Measurements from ENCODE around the gene TNIP3.
"Not testable (repeated sequence)": the region's sequence is repeated elsewhere in the genome, so short reads cannot be mapped to it uniquely, and the experiment has no call there.

TNIP3 gene, protein sequence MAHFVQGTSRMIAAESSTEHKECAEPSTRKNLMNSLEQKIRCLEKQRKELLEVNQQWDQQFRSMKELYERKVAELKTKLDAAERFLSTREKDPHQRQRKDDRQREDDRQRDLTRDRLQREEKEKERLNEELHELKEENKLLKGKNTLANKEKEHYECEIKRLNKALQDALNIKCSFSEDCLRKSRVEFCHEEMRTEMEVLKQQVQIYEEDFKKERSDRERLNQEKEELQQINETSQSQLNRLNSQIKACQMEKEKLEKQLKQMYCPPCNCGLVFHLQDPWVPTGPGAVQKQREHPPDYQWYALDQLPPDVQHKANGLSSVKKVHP

DNA sequence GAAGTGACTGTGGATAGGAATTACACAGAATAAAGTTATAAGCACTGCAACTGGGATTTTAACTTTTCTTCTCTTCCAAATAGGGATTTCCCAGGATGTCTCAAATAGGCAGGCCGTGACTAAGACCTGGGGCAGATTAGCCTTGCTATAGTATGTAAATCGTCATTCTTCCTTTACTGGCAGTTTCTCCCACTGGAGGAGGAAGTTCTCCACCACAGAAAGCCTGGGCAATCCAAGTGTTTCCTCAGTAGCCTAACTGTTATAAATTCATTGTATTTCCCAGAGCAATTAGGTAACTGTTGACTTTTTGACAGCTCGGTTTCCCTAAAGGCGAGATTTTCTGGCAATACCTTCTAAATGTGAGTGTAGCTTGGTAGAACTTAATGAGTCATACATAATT, at the start of gene TNIP3:
TNIP3 (minus strand) TSS at position 31 of the 400 bp plus-strand sequence. CDS start 196 bp downstream, outside the sequence.
- DNase-seq (ENCODE audit: low read depth in 2 of 2): no peak

DNA sequence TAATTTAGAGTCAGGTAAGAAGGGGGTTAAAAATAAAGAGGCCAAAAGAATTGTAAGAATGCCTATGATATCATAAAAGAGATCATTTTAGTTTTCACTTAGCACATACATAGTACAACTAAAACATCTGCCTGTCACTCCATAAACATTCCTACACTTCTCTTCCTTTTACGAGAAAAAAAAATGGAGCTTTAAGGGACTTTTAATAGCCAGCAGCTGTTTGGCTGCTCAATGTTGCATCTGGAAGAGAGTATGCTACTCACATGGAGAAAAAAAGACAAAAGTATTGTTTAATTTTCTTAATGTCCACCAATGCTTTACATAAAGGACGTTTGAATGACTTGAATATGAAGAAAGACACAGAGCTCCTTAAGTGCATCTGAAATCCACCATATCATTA, 48.7 kb upstream of the TNIP3 start:
- DNase-seq (ENCODE audit: low read depth in 2 of 2): no peak

DNA sequence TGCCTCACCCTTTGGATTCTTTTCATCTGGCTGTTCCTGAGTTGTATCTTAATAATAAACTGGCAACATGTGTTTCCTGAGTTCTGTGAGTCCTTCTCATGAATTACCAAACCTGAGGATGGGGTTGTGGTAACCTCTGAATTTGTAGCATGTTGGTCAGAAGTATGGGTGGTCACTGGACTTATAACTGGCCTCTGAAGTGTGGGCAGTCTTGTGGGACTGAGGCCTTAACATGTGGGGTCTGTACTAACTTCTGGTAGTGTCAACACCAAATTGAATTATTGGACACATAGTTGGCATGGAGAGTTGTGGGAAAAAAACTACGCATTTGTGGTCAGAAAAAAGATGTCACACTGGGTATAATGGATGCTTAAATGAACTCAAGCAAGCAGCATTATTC, 45.0 kb upstream of the TNIP3 start:
- no peak for DNase-seq (ENCODE audit: low read depth in 2 of 2)

DNA sequence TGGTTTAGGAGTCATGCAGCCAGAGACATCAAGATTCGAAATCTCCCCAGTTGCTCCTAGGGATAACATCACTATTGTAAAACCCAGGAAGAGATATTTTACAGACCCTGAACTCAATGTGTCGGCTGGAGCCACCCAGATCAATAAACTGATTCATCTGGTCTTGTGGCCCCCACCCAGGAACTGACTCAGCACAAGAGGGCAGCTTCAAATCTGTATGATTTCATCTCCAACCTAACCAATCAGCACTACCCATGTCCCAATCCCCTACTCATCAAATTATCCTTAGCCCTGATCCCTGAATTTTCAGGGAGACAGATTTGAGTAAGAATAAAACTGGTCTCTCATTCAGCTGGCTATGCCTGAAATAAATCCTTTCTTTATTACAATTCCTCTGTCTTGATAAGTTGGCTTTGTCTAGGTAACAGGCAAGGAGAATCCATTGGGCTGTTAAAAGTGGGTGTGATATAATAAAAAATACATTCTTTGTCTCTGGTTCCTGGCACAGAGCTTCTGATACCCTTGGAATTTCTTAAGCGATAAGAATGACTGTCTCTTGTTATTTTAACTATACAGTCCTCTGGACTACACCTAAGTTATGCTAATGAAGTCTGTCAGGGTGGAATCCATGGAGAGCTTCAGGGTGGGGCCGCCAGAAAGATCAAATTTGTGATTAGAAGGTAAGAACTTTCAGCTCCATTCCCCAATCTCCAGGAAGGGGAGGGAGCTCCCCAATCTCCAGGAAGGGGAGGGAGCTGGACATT, 44.3 kb upstream of the TNIP3 start:
- no peak for DNase-seq (ENCODE audit: low read depth in 2 of 2)

DNA sequence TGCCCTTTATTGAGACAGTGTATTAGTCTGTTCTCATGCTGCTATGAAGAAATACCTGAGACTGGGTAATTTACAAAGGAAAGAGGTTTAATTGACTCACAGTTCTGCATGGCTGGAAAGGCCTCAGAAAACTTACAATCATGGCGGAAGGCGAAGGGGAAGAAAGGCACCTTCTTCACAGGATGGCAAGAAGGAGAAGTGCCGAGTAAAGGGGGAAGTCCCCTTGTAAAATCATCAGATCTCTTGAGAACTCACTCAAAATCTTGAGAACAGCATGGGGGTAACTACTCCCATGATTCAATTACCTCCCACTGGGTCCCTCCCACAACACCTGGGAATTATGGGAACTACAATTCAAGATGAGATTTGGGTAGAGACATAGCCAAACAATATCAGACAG, 41.7 kb upstream of the TNIP3 start:
- not testable (repeated sequence) for DNase-seq (ENCODE audit: low read depth in 2 of 2)

DNA sequence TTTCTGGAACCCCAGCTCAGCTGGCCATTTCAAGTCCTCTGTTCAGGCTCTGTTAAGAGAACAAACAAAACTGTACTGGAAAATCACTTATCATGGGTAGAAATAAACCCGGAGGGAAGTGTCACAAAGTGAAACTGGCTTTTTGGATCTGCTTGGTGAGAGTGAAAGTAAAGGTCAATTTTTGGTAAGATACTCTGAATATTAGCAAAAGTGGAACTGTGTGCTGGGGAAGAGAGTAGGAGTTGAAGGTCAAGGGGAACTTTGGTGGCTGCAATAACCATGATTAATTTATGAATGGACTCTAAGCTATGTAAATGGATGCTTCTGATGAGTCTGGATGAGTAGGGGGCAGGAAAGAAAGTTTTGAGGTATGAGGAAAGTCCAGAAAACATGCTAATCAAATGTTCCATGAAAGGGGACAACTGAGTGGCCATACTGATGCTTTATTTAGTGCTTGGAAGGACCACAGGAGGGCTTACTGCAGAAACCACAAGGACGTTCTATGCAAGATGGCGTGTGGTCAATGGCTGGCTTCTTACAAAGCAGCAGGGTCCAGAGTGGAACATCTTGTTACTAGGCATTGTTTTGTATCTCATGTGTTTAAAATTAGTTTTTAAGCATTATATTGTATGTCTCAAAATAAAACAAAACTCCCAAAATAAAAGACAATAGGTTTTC, 36.8 kb upstream of the TNIP3 start:
- no peak for DNase-seq (ENCODE audit: low read depth in 2 of 2)

DNA sequence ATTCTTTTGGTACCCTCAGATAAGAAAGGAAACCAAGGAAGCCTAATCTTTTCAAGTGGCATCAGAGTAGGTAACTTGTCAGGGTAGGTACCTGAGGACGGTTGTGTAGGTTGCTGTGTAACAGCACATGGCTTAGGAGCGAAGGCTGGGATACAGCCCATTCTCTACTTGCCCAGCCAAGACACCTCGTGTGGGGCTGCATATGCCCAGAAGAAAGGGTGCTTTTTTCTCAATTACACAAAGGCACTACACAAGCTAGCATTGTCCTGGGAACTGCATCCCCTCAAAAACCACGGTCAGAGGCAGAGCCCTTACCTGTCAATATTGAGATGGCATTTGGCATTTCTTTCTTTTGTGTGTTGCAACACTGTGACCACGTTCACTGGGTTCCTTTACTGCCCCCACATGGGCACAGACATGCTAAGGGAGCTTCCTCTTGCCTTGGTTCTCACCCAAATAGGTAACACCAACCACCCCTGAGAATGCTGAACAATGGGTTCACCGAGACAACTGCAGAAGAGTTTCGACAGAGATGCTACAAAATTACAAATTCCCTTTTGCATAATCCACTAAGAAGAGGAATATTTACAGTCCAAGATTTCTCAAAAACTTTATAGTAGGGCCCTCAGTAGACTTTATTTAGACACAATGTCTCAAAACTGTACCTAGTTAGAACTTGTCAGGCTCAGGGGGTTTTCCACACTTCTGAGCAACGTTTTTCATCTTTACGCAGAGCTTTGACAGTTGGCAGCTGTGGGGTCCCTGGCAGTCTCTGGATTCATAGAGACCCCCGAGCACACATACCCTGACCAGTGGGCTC, 35.8 kb upstream of the TNIP3 start:
- DNase-seq (ENCODE audit: low read depth in 2 of 2): no peak

DNA sequence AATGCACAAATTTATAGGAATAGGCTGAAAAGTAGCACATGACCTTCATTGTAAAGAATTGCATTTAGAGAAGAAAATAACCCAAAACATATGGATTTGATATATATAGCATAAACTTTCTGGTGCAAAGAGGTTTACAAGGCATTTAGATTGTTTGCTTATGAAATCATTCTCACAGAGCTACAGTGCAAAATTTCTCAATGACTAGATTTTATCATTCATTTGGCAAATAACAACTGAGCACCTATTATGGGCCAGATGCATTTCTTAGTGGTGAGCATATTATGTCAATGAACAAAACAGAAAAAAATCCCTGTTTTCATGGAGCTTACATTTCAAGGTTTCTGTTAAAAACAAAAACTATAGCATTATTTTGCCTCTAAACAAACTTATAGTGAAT, 34.1 kb upstream of the TNIP3 start:
- DNase-seq (ENCODE audit: low read depth in 2 of 2): no peak

DNA sequence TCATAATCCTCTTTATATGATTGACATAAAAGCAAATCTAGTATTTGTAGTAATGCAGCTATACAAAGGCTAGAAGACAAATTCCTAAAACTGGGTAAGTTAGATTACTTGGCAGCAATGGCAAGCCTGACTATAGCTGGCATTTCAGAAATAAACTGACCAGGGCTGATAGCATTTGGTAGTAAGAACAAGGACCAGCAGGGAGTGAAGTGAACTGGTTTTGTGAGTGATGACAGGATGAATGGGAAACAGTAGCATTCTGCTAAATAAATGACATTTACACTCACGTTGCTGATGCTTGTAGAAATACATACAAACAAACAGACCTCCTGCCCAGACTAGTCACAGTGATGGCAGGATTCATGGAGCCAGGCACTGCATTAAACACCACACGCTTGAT, 31.5 kb upstream of the TNIP3 start:
- no peak for DNase-seq (ENCODE audit: low read depth in 2 of 2)

DNA sequence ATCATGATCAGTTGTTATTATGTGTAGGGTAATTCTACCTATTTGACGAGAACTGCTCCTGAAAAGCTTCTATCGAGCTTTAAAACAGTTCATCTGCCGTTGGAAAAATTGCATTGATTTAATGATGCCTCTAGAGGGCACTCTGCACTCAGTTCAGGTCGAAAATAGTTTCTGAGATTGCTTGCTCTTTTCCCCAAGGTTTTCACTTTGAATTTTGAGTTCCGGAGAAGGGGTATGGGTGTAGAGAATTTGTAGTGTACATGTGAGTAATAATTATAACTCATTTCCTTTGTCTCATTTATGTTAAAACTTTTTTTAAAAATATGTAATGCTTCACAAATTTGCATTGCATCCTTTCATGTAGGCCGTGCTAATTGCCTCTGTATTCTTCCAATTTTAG, 28.4 kb upstream of the TNIP3 start:
- DNase-seq (ENCODE audit: low read depth in 2 of 2): no peak

DNA sequence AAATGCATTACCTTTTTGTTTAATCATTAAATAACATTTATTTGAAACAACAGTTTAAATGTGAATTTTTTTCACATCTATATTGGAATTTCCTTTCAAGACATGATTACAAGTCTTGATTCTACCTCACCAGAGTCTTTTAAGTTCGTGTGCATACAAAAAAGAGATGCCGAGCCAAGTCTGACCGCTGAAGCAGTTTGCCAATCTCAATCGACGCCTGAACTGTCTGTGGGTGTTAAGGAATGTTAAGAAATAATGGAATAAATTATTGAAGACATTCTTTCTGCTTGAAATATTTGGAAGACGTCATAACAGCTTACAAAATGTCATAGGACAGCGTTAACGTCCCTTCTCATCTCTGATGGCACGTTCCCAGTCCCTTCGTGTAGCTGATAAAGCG, 27.9 kb upstream of the TNIP3 start:
- DNase-seq (ENCODE audit: low read depth in 2 of 2): no peak

DNA sequence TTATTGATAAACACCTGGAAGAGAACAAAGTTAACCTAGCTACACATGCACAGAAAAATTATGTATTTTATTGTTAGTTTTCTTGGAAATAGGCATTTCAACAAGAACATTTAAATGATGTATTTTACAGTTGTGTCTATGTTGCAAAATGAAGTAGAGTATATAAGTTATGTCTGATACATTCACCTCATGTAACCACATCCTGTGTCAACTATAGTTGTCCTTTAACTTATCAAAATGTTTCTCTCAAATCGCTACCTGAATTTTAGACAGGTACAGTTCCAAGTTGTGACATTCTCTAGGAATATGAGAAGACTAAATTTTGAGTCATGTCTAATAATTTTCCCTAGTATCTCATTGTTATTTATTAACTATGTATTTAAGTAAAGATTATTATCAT, 27.2 kb upstream of the TNIP3 start:
- no peak for DNase-seq (ENCODE audit: low read depth in 2 of 2)

DNA sequence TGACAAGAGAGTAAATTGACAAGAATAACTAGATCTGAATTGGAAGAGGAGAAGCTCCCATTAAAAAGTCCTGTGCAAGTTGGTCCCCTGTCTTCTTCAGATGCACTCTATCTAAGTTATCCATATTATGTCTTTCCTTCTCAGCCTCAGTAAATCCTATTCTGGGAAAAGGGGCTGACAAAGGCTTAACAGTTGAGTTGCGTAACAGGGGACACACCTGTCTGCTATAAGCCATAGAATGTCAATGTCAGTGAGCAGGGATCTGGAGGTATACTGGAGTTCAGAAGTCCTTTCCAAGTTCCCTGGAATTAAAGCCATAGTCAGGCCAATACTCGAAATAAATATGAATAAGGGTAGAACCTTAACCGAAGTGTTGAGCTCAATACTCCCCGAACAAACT, 26.3 kb upstream of the TNIP3 start:
- no peak for DNase-seq (ENCODE audit: low read depth in 2 of 2)

DNA sequence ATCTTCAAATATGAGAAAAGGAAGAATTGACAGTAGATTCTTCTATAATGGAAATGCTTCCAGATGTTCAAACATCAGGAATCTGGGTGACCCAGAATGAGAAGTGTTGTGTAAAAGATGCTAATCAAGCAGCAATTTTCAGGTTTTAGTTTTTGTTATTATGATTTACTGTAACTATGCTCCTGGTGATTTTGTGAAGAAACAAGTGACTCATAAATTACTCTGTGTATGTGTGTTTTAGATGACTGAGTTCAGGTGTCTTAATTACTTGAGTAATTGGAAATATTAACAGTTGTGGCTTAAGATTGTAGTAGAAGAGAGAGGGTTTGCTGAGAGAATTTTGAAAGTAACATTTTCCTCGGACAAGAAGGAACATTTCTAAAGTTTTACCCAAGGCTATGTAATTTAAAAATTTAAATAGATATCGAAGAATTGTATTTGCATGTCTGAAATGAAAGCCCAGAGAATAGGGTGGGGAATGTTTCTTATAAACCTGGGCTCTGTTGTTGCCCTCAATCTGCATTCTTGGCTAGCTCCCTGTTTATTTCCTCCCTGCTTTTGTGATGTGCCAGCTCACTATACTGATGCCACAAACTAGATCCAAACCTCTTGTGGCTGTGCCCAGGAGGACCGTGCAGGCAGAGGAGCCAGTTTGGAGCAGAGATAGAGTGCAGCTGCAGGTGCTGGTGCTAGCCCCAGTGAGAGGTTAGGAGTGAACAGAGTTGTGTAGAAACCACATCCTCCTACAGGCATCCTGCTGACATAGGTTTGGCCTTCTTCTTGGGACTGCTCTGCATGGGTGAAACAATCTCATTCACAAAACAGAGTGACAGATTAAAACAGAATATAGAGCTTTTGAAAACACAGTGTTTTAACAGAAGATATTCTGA, 25.4 kb upstream of the TNIP3 start:
- peak; percentile 15 to 26 for DNase-seq (ENCODE audit: low read depth in 2 of 2)

DNA sequence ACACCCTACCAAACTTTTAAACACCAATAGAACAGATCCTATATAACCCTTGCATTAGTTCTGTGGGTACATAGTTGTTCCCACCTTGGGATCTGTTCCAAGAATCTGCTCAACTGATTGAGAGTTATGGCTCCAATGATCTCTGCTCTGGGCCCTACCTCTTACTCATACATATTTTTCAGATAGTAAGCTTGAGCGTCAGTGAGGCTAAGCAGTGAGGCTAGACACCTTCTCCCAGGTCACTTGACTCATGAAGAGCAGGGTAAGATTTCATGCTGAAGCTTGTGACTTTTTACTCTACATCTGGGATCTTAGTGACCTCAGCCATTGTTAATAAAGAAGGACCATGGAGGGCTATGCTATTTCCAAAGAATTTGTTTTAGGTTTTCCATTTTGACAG, 23.1 kb upstream of the TNIP3 start:
- DNase-seq (ENCODE audit: low read depth in 2 of 2): no peak

DNA sequence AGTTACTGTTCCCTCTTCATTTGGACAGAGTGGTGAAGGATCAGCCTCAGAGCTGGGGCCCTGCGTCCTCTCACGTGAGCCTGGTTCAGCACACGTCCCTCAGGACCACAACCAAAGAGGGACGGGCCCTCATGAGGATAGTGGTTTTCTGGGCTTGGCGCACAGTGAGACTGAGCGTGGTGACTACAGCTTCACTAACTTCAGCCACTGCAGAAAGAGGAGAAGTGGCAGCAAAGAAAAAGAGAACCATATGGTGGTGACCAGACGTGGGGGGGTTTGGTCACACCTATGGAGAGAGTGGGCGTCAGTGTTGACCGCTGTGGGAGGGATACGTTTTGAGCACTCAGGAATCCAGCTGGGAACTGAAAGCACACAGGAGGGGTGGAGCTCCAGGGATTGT, 21.8 kb upstream of the TNIP3 start:
- no peak for DNase-seq (ENCODE audit: low read depth in 2 of 2)

DNA sequence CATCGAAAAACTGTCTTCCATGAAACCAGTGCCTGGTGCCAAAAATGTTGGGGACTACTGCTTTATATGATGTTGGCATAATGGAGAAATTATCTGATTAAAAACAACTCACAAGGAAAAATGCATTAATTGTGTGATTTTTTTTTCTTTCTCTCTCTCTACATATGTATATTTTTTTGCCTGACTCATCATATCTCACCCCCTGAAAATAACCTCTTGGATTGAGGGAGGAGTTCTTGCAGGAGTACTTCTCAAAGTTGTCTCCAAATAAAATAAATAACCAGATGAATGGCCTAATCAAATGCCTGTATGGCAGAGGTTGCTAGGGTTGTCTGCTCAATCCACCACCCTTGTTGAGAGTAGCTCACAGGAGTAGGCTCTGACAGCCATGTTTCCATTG, 19.9 kb upstream of the TNIP3 start:
- DNase-seq (ENCODE audit: low read depth in 2 of 2): no peak

DNA sequence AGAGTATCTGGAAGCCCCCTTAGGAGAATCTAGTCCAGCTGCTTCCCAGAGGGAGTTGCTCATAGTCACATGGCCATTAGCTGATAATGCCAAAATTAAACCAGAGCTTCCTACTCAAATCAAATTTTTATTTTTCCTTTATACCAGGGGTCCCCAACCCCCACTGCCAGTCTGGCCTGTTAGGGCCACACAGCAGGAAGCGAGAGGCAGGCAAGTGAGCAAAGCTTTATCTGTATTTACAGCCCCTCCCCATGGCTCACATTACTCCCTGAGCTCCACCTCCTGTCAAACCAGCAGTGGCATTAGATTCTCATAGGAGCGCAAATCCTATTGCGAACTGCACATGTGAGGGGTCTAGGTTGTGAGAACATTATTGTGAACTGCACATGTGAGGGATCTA, 19.2 kb upstream of the TNIP3 start:
- no peak for DNase-seq (ENCODE audit: low read depth in 2 of 2)

DNA sequence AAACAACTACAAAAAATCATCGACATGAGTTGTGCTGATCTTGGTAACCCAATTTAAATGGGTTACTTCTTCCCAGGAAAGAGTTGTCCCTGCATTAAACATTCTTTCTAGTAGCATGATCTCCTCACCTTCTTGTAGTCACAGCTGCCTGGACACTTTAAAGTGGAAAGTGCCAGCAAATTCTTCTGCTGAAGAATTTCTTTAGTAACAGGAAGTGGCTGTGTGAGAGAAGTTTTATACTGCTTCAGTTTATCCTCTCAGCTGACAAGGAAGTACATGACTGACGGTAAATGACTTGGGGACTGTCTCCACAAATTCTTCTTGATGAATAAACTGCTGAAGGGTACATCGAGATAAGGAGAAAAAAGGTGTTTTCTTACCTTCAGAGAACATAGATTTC, 18.2 kb upstream of the TNIP3 start:
- DNase-seq (ENCODE audit: low read depth in 2 of 2): no peak

DNA sequence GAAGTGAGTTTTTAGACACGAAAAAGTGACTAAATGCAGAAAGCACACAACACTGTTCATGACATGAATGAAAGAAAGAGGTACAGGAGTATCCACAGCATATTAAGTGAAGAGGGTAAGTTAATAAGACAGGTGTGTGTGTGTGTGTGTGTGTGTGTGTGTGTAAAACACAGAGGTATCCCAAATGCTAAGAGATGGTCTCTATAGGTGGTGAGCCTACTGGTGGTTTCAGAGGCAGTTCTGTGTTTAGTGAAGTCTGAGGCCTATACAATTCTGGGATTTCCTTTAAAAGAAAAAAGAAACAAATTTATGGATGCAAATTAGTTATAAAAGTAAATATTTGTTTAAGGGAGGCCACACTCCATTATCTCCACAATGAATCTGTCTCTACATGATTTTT, 17.4 kb upstream of the TNIP3 start:
- no peak for DNase-seq (ENCODE audit: low read depth in 2 of 2)

DNA sequence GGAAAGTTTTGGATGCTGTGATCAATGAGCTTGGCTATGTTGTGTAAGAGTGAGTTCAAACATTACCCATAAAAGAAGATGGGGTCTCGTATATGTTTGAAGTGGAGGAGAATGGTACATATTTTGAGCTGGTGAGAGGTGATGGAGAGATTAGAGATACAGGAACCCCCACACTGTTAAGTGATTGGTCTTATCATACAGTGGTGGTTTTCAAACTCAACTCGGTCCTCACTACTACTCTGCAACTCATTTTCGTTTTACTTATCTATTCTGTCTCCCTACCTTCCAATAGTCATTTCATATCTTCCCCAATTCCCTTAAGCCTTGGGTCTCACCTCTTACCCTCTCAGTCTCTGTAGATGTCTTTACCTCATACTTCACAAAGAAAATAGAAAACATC, 16.4 kb upstream of the TNIP3 start:
- no peak for DNase-seq (ENCODE audit: low read depth in 2 of 2)
